Fibroblast of lung (primary cell): ENCODE data around the gene WFDC2.

ENCODE experiments used
- EZH2 ChIP-seq: IDR thresholded peaks from 2 replicates; pipeline ENCODE4 v1.5.1; 2012; ENCODE audit warnings: low read length, control low read depth, mild to moderate bottlenecking; ENCODE audit errors: missing control alignments
- TF ChIP-seq, protein P1 (sequence below), 2 donors: IDR thresholded peaks in 1 of 2; conservative IDR thresholded peaks in 1 of 2; 1 replicate in 1 of 2; 2 replicates in 1 of 2; pipeline ENCODE4 v1.5.1; 2011 to 2012; ENCODE audit warnings: low read length in 2 of 2, control low read depth in 1 of 2, inconsistent platforms in 1 of 2, low read depth in 1 of 2, mild to moderate bottlenecking in 1 of 2

GRCh38 chr20:45441746-45442145, 27.8 kb upstream of the WFDC2 start:
- TF ChIP-seq, protein P1, sequence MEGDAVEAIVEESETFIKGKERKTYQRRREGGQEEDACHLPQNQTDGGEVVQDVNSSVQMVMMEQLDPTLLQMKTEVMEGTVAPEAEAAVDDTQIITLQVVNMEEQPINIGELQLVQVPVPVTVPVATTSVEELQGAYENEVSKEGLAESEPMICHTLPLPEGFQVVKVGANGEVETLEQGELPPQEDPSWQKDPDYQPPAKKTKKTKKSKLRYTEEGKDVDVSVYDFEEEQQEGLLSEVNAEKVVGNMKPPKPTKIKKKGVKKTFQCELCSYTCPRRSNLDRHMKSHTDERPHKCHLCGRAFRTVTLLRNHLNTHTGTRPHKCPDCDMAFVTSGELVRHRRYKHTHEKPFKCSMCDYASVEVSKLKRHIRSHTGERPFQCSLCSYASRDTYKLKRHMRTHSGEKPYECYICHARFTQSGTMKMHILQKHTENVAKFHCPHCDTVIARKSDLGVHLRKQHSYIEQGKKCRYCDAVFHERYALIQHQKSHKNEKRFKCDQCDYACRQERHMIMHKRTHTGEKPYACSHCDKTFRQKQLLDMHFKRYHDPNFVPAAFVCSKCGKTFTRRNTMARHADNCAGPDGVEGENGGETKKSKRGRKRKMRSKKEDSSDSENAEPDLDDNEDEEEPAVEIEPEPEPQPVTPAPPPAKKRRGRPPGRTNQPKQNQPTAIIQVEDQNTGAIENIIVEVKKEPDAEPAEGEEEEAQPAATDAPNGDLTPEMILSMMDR (conservative IDR thresholded peaks at IDR 0.05 in 1 of 2, IDR thresholded peaks at IDR 0.05 in 1 of 2; ENCODE audit: low read depth in 1 of 2, low read length in 2 of 2), result no peak
- no peak for TF ChIP-seq EZH2
